CD4-positive, alpha-beta T cell treated with Interleukin-2 at 100 ng/mL for 4 hours (primary cell): ENCODE measurements around the gene SV2B.

Source experiments
- DNase-seq: peaks from one replicate; pipeline ENCODE4 v3.0.0-alpha.2; 2020; ENCODE audit warnings: low spot score

Gene SV2B

DNA sequence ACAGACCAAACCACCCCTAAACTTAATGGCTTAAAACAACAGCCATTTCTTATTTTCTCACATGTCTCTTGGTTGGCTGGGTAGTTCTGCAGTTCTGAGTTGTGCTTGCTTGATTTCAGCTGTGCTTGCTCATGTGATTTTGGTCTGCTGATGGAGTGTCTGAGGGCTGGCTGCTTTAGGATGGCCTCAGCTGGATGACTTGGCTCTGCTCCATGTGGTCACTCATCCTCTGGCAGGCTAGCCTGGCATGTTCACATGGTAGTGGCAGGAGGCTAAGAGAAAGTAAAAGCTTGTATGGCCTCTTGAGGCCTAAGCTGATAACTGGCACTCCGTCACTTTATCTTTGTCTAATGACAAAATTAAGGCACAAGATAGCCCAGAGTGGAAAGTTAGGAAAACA, 4.1 kb downstream of the SV2B start:
- no peak for DNase-seq

DNA sequence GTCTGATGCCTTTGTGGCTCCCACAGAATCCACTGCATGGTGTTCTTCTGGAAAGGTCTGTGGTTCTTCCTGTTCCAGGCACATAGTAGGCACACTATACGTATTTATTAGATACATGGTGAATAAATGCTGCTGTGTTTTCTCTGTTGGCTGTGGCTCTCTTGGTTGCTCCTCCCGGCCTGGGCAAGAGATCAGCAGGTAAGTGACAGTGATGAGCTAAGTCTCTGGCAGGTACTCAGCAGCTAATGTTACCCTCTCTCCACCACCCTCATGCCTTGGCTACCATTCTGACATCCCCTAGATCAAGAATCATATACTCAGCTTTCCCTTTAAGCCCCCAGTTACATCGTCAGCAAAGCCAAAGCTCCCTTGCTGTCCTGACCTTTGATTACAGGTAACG, 8.4 kb downstream of the SV2B start:
- no peak for DNase-seq

DNA sequence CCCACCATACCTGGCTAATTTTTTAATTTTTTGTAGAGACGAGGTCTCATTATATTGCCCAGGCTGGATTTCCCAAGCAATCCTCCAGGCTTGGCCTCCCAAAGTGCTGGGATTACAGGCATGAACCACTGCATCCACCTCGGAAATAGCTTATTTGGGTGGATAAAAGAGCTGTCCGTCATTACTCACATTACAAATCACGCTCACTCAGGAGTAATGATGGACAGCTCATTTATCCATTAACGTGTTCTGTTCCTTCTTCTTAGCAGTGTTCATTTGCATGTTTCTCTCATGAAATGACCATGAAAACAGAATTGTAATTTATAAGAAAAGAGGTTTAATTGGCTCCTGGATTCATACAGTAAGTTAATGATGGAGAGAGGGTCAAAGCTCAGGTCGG, 9.8 kb downstream of the SV2B start:
- no peak for DNase-seq

DNA sequence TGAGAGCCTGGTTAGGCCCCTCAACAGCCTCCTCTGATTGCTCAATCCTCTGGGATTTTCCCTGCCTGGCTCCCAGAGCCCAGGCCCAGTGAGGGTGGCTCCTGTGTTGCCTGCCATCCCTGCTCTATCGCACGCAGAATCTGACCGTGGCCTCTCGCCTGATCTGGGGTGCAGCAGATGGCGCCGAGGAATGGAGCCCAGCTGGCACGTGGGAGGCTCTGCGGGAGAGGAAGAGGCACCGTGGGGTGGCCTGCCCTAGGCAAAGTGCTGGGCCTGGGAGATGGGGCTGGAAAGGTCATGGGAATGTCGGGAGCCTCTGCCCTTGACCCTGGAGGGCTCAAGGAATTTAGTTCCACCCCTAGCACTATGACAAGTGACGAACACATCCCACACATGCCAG, 10.3 kb downstream of the SV2B start:
- no peak for DNase-seq

- DNase-seq = no peak
These were observed 13.0 kb downstream of the SV2B start for GRCh38 chr15:91113030-91113429.

- no peak for DNase-seq
These were observed 14.2 kb downstream of the SV2B start for GRCh38 chr15:91114301-91114700.

GRCh38 chr15:91116113-91117067, 16.3 kb downstream of the SV2B start:
- no peak for DNase-seq

GRCh38 chr15:91117375-91117774, 17.3 kb downstream of the SV2B start:
- no peak for DNase-seq

GRCh38 chr15:91118817-91119590, 18.9 kb downstream of the SV2B start:
- no peak for DNase-seq

- DNase-seq = no peak
These were observed 22.2 kb downstream of the SV2B start for GRCh38 chr15:91122296-91122695.

- DNase-seq = no peak
These were observed 24.1 kb downstream of the SV2B start for GRCh38 chr15:91124132-91124531.

DNA sequence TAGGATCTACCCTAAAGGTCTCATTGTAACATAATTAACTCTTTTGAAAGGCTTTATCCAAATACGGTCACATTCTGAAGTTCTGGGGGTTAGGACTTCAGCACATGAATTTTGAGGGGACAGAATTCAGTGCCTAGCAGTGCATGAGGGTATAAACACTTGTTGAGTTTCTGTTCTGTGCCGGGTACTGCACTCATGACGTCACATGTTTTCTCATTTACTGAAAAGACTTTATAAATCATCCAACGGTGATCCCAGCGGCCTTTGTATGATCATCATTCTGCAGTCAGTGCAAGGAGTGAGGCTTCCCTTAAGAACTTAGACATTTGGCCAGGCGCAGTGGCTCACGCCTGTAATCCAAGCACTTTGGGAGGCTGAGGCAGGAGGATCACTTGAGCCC, 25.1 kb downstream of the SV2B start:
- no peak for DNase-seq

DNA sequence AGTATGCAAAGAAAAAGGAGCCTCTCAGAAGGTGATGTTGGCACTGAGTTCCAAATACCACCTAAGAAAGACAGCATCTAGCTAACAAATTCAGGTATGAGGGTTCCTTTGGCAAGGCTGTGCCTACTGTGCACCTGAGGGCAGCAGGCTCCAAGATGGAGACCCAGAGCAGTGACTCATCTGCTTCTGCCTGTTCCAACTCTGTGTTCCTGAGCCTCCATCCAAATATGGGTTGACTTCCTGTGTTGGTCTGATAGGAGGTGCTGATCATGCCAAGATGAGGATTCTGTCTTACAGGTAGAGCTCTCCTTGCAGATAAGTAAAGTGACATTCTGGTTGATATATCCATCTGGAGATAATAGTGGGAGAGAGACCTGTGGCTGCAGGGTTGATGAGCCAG, 26.0 kb downstream of the SV2B start:
- DNase-seq = no peak

- DNase-seq = no peak
These were observed 27.3 kb downstream of the SV2B start for GRCh38 chr15:91127236-91127955.

DNA sequence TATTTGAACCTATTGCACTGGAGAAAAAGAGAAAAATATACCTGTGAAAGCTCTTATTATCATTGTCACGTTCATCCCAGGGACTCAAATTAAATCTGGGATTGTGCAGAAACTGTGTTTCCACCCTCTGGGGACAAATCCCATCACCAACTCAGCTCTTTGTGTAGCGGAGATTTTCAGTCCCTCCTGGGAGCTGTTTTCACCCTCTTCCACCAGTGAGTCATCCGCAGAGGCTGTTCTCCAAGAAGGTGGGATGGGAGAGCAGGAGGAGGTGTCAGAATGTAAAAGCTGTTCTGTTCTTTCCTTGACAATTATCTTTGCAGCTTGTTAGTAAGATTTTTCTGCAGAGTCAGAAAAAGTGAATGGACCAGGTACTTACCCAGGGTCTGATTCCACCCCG, 28.0 kb downstream of the SV2B start:
- DNase-seq = no peak

DNA sequence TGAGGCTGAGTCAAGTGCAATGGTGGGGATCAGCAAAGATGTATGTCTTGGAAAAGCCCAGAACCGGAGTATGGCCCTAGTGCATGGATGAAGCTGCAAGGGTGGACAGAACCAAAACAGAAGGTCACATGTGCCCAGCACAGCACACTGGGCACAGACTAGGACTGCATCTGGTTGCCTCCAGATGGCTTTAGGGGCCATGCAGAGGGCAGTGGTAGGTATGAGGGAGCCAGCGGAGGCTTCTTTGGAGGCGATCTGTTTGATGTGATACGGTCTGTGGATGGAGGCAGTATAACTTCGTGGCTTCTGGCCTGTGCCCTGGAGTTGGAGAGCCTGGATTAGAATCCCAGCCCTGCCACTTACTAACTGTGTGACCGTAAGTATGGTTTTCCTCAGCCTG, 29.4 kb downstream of the SV2B start:
- no peak for DNase-seq

DNA sequence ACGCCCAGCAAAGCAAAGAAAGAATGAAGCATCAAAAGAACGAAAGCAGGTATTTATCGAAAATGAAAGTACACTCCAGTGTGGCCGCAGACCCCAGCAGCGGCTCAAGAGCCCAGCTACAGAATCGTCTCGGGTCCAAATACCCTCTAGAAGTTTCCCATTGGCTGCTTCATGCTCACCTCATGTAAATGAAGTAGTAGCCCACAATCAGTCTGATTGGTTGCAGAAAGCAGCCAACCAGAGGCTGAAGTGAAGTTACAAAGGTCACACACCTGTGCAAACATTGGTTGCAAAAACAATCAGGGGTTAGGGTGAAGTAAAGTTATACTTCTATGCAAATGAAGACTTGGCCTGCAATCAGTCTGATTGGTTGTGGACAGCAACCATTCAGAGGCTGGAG, 32.0 kb downstream of the SV2B start:
- DNase-seq = no peak

- no peak for DNase-seq
These were observed 33.5 kb downstream of the SV2B start for GRCh38 chr15:91133511-91133910.

GRCh38 chr15:91135201-91136130, 35.4 kb downstream of the SV2B start:
- DNase-seq = no peak

GRCh38 chr15:91136386-91136923, 36.4 kb downstream of the SV2B start:
- no peak for DNase-seq

- DNase-seq = no peak
These were observed 40.5 kb downstream of the SV2B start for GRCh38 chr15:91140601-91141000.
